COLO668 (cell line): ENCODE data around the gene ARHGAP22.

Experiments used
- DNase-seq: peaks from one replicate; lab custom pipeline; 2025; ENCODE audit not compliant: unreplicated experiment; lab: John Stamatoyannopoulos, UW

The ARHGAP22 gene

DNA sequence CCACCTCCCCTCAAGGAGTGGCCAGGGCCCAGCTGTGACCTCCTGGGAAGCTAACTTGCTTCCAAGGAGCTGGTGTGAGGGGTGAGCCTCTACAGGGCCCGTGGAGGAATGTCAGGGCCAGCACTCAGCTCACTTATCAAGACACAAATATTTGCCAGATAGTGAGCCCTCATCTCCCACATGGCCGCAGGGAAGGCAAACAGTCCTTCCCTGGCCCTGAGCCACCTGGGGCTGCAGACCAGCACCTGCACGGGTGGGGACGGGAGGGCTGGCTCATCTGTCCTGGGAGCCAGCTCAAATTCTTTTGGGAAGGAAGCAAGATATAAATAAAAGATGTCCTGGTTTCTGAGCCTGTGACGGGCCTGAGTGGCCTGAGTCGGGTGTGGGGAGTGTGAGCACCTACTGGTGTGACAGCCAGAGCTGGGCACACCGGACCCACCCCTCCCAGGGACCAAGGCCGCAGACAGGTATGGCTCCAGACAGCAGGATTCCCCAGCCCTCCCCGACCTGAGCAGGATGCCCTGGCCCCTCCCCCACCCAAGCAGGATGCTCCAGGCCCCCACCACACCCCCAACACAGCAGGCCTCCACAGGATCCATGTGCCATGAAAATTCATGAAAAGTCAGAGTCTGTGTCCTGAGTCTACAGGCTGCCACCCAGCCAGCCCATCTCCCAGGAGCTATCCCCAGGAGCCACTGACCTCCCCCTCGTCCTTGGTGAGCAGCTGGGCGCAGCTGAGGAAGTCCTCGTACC is 150.4 kb downstream of the ARHGAP22 start:
- DNase-seq: peak; percentile 4

DNA sequence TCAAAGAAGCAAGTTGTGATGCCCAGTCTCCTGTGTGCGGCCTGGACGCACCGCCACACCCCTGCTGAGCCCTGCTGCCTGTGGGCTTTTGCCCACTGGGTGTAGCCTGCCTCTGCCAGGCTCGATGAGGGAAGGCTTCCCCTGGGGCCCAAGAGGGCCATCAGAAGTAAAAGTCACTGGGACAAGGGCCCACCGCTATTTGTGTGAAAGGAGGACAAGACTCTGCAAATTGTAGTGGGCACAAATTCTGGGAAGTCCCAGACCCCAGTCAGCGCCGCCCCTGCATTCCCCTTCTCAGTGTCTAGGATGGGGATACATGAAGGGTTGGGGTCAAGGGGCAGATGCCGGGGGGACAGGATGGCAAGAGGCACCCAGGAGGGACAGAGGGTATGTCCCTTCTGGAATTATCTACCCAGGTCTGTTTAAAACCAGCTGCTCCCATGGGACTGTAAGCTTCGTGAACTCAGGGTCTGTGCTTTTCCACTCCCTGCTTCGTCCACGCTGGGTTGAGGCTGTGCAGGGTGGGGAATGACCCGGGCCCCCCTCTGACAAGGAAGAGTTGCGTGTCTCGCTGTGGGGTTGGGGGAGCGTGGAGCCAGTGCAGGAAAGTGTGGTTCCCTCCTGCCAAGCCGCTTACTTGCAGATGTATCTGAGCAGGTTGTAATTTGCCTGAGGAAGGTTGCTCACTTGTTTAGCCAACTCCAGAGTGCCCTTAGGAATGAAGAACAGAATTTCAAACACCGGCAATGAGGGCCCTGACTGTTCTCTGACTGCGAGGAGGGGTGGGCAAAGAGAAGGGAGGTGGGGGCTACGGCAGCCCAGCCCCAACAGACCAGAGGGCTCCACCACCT is 151.2 kb downstream of the ARHGAP22 start:
- DNase-seq: no peak

DNA sequence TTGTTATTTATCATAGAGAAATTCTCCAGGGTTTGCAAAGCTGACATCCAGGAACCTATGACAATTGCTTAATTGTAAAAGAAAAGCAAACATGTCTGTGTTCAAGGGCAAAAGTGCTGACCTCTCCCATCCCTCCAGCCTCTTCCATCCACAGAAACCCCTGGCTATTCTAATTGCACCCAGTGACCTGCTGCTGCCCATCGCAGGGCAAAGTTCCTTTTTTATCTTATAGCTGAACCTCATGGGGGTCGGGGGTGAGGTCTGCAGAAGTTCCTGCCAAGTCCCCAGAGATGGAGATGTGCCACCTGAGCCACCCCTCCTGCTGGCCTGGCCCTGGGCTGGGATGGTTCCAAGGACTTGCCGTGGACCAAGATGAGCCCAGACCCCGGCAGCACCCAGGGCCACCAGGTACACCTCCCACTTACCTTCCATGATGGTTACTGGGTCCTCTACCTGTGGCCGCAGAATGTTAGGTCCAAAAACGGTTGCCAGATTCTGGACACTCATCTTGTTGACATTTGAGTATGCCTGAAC is 151.9 kb downstream of the ARHGAP22 start:
- DNase-seq: no peak

DNA sequence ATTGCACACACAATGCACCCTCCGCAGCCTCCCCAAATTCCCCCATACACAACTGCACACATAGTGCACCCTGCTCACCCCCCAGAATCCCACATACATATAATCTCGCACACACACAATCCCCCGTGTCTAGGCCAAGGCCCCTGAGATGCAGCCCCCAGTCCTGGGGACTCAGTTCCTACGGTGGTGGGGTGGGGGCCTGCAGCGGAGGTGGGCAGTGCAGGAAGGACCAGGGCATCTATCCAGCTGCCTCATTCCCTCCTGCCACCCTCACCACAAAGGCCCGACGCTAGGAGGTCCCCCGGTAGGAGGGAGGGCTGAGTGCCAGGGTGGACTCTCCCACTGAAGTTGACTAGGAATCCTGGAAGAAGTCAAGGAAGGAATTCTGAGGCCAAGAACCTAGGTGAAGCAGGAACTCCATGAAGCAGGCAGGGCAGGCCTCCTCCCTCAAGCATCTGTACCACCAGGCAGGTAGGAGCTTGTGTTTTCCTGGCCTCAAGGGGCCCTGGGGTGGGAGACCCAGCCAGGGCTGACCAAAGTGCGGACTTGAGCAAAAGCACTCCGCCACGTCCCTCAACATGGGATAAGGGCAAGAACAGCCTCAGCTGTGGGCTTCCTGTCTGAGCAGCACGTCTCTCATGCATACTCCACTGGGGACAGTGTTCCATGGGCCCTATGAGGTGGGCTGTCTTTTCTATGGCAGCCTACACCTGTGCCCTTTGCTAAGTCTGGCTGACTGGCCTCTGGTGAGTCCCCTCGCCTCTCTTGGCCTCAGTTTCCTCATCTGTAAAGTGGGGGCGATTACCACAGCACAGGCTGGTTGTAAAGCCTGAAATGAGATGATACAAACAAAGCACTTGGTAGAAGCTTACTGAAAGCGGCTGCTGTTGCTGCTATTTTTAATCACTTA is 152.6 kb downstream of the ARHGAP22 start:
- DNase-seq: no peak

DNA sequence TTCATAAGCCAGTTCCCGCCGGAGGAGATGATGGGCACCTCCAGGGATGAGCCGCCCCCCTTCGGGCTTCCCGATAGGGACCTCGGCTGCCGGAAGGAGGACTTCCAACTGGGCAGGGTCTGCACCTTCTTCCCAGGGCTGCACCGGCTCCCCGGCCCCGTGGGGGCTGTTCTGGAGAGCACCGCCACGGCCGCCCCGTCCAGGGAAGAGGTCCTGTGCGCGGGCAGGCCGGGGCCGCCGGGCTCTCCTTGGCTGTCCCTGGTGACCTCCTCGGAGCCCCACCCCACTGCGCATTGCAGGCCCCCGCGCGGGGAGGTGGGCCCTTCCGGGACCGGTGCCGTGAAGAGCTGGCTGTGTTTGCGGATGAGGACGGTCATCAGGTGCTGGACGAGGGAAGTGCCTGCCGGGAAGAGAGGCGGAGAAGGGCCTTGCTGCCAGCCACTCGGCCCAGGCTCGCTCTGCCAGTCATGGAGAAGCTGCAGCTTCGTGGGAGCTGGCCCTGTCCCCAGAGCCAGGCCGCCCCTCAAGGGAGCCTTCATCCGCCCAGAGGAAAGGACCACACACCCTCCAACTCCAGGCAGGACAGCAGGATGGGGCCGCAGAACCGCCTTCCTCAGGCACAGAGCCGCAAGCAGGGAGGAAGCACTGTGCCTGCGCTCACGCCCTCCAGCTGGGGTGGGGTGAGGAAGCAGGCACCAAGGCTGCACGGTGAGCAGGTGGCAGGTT is 154.0 kb downstream of the ARHGAP22 start:
- no peak for DNase-seq

DNA sequence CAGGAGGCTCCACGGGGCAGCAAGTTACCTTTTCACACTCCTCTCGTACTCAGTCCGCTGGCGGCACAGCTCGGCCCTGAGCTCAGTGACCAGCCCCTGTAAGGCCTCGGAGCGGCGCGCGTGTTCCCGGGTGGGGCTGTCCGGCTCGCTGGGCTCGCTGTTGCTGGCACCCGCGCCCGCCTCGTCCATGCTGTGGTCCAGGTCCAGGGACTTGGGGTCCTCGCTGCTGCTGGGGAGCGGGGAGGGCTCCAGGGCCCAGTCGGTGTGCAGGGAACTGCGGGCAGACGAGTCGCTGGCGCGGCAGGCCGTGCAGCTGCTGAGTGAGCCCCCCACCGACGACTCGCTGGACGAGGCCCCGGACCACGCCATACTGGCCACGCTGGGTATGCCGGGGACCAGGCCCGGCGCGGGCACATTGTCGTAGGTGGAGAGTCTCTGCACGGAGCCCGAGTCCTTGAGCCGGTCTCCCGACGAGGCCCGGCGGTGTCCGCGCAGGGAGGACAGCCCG is 154.6 kb downstream of the ARHGAP22 start:
- DNase-seq: no peak

DNA sequence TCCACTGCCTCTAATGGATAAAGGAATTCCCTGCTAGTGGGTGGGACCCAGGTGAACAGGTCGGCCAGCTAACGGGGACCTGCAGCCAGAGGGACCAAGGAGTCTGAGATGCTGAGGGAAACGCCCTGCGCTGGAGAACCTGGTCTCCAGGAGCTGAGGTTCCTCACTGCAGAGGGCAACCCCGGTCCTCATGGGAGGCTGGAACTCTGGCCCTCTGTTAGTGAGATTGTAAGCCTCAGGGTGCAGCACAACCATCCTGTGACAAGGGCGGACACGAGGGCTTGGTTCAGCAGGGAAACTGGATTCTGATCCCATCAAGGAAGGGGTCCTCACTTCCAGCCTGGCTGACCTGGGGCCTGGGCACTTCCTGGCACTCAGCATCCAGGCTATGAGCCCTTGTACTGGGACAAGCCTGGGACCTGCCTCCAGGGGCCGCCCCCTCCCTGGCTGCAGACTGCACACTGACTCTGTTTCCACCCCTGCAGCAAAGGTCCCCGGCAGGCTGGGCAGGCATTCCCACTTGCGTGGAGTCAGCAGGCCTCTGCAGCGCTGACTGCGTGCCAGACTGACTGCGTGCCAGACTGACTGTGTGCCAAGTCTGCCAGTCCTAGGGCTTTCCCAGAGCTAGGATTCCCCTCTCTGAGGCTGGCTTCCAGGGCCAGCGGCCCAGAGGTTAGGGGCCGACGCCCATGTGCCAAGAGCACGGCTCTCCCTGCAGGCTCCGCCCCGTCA is 155.2 kb downstream of the ARHGAP22 start:
- no peak for DNase-seq

DNA sequence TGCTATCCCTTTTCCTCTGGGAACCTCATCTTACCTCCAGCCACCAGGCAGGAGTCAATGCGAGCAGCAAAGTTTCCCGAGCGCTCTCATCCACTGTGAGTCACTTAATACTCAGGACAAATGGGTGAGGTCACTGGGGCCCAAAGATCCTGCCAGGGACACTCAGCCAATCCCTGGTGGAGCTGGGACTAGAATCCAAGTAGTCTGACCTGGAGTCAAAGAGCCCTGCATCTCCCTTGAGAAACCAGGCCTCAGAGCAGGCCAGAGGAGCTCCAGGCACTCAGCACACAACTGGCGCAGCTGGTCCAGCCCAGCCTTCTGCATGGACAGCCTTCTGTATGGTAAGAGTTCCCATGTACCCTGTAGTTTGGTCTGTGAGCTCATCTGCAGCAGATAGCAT is 156.1 kb downstream of the ARHGAP22 start:
- no peak for DNase-seq

DNA sequence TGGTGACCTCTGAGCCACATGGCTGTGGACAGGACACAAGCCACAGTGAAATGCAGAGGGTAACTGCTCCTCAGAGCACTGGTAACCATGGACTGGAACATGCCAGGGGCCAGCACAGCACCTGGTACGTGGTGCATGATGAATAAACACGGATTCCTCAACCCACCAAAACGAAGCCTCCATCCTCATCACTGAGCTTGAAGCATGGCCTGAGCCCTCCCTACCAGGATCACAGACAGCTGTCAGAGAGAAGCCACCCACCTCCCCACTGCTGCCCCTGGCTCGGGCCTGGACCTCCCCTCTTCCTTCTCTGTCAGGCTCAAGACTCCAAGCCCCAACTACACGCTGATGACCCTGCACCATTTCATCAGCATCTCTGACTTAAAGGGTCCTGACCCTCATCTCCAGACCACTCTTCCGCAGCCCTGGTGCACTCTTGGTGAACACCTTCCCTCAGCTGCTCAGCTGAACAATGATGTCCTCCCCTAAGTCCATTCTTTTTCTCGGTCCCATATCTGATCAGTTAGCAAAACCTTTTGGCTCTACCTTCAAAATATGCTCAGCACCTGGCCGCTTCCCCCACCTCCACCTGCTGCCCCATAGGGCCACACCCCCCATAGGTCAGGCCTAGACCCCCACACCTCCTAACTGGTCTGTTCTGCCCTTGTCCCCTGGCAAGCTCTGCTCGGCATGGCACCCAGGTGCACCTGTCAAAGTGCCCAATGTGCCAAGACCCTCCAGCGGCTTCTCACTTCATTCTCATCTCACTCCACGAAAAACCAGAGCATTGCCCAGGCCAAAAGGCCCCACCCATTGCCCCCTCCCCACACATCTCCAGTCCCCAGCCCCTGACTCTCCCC is 157.3 kb downstream of the ARHGAP22 start:
- DNase-seq: no peak

DNA sequence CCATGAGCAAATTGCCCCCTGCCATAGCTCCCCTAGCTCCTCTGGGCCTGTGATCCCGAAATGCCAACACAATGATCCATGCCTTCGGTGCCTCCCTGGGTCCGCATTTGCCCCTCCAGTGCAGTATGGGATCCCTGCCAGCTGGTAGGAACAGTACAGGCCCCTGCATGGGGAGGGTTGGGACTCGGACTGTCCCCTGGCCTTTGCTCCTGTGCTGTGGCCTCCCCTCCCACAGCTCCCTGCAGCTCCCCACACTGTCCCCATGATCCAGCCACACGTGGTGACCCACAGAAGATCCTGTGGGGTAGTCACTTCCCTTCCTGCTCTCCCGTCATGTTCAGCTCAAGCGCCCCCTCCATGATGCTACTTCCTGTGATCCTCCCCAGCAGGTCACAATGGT is 158.1 kb downstream of the ARHGAP22 start:
- no peak for DNase-seq

DNA sequence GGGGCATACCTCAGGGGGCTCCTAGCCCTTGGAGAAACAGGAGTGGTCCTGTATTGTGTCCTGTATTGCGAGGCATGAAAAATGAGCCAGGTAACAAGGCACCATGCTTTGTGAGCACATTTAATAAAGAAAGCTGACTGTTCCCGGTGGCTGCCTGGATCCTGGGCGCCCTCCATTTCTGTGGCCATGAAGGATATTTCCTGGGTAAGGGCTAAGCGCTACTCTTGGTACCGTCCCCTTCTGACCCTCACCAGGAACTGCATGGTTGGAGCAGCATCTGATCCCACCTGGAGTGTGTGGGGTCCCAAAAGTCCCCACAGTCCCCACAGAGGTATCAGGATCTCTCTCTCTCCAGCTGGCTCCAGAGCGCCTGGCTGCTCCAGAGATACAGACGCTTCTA is 158.9 kb downstream of the ARHGAP22 start:
- DNase-seq: no peak

DNA sequence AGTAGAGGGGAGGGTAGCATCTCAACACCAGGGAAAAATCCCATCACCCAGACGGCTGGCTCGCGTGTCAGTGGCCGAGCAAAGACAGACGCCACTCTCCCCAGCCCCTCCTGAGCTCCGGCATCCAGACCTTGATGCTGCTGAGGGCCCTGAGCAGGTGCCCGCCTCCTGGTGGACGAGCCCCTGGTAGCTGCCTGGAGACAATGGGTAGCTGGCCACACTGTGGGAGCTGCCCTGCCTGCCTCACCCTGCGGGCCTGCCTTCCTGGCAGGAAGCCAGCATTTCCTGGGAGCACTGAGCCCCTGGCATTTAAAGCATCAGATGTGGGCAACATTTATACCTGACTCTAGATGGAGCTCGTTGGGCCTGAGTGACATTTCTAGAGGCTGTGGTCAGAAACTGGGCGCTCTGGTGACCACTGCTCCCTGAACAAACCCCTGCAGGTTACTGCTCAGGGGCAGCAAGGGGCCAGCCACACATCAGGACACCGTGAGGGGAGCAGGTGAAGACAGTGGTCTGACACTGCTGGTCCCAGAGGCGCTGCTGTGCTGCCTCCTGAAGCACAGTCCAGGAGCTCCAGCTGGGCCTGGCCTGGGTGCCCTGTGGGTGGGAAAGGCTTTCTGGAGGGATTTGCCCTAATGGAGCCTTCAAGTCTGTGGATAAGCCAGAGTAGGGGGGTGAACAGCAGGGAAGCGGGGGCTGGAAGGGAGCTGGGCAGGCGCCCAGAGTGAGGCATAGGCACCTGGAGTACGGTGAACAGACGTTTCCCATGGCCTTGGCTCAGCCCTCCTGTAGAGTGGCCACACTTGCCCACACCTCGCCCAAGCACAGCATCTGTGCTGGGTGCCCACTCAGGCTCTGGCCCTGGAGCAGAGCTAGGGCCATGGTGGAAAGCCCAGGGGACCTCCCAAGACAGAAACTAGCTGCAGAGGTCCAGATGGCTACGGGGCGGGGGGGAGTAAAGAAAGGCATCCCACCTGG is 159.7 kb downstream of the ARHGAP22 start:
- peak; percentile 90 for DNase-seq

DNA sequence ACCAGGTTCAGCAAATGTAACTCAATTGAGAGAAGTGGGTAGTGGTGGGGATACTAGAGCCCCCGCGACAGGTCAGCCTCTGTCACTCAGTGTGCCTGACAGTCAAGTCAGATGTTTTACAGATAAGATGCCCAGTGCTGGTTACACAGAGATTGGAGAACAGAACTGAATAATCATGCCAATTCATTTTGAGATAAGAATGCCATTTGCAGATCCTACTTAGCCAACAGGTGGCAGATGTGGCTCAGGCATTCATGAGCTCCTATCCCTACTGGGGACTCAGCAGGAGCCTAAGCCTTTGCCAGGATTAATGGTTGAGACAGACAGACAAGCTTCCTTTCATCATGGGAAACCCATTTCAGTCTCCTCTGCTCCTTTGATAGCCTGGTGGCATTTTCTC is 160.6 kb downstream of the ARHGAP22 start:
- no peak for DNase-seq

DNA sequence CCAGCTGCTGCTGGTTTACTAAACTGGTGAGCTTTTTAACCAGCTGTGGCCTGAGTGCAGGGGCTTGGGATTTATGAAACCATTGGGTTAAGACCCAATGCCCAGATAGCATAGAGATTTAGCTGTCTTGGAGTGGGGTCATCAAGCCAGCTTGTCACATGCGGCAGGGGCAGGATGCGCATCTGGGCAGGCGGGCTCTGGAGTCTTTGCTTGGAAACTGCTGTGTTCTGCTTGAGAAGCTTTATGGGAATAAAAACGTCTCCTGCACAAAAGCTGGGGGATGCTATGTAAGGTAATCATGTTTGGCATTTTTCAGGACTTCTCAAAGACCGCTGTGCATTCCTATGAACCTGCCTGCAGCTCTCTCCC is 162.1 kb downstream of the ARHGAP22 start:
- DNase-seq: no peak

DNA sequence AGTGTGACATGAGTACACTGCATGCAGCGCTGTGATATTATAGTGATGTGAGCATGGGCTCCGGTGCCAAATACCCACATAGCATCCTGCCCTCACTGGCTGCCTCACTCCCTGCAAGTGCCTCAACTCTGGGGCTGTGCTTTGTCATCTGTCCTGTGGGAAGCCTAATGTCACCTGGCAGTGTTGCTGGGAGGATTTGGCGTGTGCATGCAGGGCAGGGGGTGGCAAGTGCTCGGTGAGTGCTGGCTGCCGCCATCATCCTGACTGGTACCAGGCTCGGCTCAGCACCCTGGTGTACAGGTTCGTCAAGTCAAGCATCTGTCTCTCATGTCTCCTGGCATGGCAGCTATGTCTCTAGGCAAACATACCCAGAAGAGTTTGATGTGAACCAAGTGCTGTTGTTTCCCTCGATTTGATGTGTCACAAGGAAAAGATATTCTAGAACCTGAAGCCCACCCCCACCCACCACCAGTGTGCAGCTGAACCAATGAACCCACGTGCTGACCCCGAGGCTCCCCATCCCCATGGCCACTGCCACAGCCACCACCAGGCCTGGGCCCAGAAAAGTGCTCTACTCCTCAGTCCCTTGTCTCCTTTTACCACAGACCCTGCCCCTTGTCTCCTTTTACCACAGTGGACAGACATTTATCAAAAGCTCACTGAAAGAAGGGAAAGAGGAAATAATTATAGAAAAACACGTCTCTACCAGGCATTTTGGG is 162.6 kb downstream of the ARHGAP22 start:
- no peak for DNase-seq

DNA sequence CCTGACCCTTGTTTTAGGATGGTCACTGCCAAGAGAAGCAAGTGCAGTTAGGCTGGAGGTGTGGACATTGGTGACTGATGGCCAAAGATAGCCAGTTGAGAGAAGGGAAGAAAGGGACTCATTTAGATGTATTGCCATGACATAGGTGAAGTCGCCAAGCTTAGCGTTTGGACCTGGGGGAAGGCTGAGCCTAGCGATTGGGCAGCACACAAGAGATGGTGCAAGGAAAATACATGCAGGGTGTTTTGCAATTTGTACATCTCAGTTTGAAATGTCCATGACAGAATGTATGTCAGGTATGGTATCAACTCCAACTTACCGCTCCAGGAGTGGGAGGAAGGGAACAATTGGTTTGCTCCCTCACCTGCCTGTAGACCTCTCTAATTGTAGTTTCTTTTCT is 164.1 kb downstream of the ARHGAP22 start:
- no peak for DNase-seq

DNA sequence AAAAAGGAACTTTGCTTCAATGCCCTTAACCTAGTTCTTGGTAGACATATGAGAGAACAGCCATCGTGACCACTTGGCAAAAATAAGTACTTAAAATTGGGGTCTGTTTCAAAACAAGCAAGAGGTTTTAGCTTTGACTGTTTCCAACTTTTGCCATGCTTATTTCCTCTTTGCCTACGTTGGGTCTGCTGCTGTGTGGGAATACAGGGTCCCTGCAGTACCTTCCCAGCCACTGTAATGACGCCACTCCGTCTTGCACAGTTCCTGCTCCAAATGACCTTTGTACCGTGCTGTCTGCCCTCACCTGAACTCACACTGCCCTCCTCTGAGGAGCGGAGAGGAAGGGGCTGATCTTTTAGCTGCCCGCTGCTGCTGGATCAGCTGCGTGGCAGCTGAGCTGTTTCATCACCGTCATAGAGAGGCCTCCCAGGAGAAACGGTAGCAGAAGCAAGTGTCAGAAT is 165.3 kb downstream of the ARHGAP22 start:
- no peak for DNase-seq
